Activated CD4-positive, alpha-beta T cell treated with anti-CD3 and anti-CD28 coated beads for 24 hours (primary cell): ENCODE data around the gene VMP1.
"Not testable (repeated sequence)": the region's sequence is repeated elsewhere in the genome, so short reads cannot be mapped to it uniquely, and the experiment has no call there.

Source experiments
- DNase-seq, 2 donors: peaks; one replicate each; pipeline ENCODE4 v3.0.0-alpha.2; 2020; ENCODE audit warnings: low read depth in 2 of 2

VMP1 gene

GRCh38 chr17:59811209-59811608, 103.8 kb downstream of the VMP1 start:
- no peak for DNase-seq

GRCh38 chr17:59812139-59812538, 104.7 kb downstream of the VMP1 start:
- DNase-seq = no peak

GRCh38 chr17:59814276-59814675, 106.8 kb downstream of the VMP1 start:
- no peak for DNase-seq

GRCh38 chr17:59814685-59815084, 107.2 kb downstream of the VMP1 start:
- DNase-seq = no peak

- DNase-seq = no peak
Observed at GRCh38 chr17:59815965-59816364, 108.5 kb downstream of the VMP1 start.

GRCh38 chr17:59825533-59826322, 118.3 kb downstream of the VMP1 start:
- DNase-seq = no peak

- no peak for DNase-seq
Observed at GRCh38 chr17:59826706-59827453, 119.4 kb downstream of the VMP1 start.

- no peak for DNase-seq
Observed at GRCh38 chr17:59827721-59828477, 120.4 kb downstream of the VMP1 start.

GRCh38 chr17:59828478-59828760, 121.0 kb downstream of the VMP1 start:
- no peak for DNase-seq

- DNase-seq = not testable (repeated sequence)
Observed at GRCh38 chr17:59828819-59829216, 121.4 kb downstream of the VMP1 start.

GRCh38 chr17:59829217-59830006, 122.0 kb downstream of the VMP1 start:
- no peak for DNase-seq

- DNase-seq = no peak
Observed at GRCh38 chr17:59830007-59830630, 122.7 kb downstream of the VMP1 start.

GRCh38 chr17:59830846-59831486, 123.5 kb downstream of the VMP1 start:
- no peak for DNase-seq

GRCh38 chr17:59832883-59833379, 125.5 kb downstream of the VMP1 start:
- DNase-seq = no peak

- DNase-seq = no peak
Observed at GRCh38 chr17:59837308-59838051, 130.0 kb downstream of the VMP1 start.

- DNase-seq = no peak
Observed at GRCh38 chr17:59838052-59838916, 130.8 kb downstream of the VMP1 start.

GRCh38 chr17:59839651-59840328, 132.3 kb downstream of the VMP1 start:
- no peak for DNase-seq

- no peak for DNase-seq
Observed at GRCh38 chr17:59840329-59841090, 133.1 kb downstream of the VMP1 start.
